GM21737 (cell line): ENCODE measurements around the gene BRD1.

Experiments used
- ATAC-seq: cut with Tn5 transposase; IDR thresholded peaks from one replicate; pipeline ENCODE4 v1.9.1; 2021; ENCODE audit warnings: mild to moderate bottlenecking, moderate library complexity; ENCODE audit not compliant: unreplicated experiment

BRD1 gene

GRCh38 chr22:49754696-49755630, 72.7 kb downstream of the BRD1 start:
- no peak for ATAC-seq

- no peak for ATAC-seq
Observed at GRCh38 chr22:49753961-49754695, 73.5 kb downstream of the BRD1 start.

- no peak for ATAC-seq
Observed at GRCh38 chr22:49753276-49753890, 74.3 kb downstream of the BRD1 start.

GRCh38 chr22:49752598-49753091, 75.0 kb downstream of the BRD1 start:
- no peak for ATAC-seq

GRCh38 chr22:49751966-49752597, 75.6 kb downstream of the BRD1 start:
- ATAC-seq = no peak

GRCh38 chr22:49751318-49751965, 76.2 kb downstream of the BRD1 start:
- no peak for ATAC-seq

- ATAC-seq = no peak
Observed at GRCh38 chr22:49749885-49750510, 77.7 kb downstream of the BRD1 start.

GRCh38 chr22:49749227-49749626, 78.4 kb downstream of the BRD1 start:
- no peak for ATAC-seq

- ATAC-seq = no peak
Observed at GRCh38 chr22:49748514-49748913, 79.2 kb downstream of the BRD1 start.

- ATAC-seq = no peak
Observed at GRCh38 chr22:49747716-49748115, 80.0 kb downstream of the BRD1 start.

- ATAC-seq = no peak
Observed at GRCh38 chr22:49747130-49747529, 80.5 kb downstream of the BRD1 start.

- no peak for ATAC-seq
Observed at GRCh38 chr22:49746065-49746464, 81.6 kb downstream of the BRD1 start.

GRCh38 chr22:49740242-49740641, 87.4 kb downstream of the BRD1 start:
- no peak for ATAC-seq

- no peak for ATAC-seq
Observed at GRCh38 chr22:49739138-49739537, 88.5 kb downstream of the BRD1 start.

GRCh38 chr22:49738566-49738965, 89.1 kb downstream of the BRD1 start:
- ATAC-seq = no peak

- no peak for ATAC-seq
Observed at GRCh38 chr22:49738006-49738405, 89.7 kb downstream of the BRD1 start.

GRCh38 chr22:49737101-49737551, 90.5 kb downstream of the BRD1 start:
- ATAC-seq = no peak

GRCh38 chr22:49736538-49736937, 91.1 kb downstream of the BRD1 start:
- ATAC-seq = no peak

GRCh38 chr22:49735901-49736421, 91.7 kb downstream of the BRD1 start:
- ATAC-seq = no peak
